Measurements from ENCODE around the gene AICDA.
"Not testable (repeated sequence)": the region's sequence is repeated elsewhere in the genome, so short reads cannot be mapped to it uniquely, and the experiment has no call there.

The AICDA gene

DNA sequence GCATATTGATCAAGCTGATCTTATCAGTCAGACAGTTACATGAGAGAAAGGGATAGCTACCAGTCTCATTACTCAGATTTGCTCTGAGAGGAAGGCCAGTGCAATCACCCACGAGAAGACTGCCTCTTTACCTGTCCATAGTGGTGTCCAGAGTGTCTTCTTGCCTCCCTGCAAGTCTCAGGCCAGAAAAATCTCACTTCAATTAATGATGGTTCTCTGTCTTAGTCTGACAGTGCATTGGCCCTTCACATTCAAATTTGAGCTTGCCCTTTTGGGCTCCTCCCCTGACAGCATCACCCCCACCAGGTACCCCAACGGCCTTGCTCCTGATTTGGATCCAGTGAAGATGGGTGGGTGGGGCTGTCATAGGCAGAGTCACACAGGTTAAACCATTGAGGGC lies at the start of gene AICDA:
TSS of gene AICDA (minus strand) at position 231 of the 400 bp plus-strand sequence. CDS start at position 139, 92 bp downstream.
- no peak for DNase-seq

- DNase-seq: no peak
Observed at GRCh38 chr12:8661751-8662150, 49.1 kb upstream of the AICDA start.

DNA sequence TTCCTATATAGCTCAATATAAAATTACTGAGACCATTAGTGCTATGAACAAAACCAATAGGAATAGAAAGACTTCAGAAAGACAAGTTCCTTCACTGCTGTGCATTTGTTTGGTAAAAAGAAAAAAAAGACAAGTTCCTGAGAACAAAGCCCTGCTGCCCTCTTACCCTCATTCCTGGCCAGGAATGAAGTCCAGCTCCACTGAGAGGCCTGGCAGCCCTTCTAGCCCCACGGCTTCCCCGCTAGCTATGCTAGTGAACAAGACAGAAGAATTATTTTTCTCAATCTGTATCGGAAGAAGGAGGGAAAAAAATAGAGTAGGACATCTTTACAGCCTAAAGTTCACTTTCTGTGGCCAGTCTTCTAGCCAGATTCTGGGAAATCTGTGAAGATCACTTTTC lies 48.4 kb upstream of the AICDA start:
- no peak for DNase-seq

GRCh38 chr12:8658346-8658745 lies 45.7 kb upstream of the AICDA start:
- DNase-seq: no peak

DNA sequence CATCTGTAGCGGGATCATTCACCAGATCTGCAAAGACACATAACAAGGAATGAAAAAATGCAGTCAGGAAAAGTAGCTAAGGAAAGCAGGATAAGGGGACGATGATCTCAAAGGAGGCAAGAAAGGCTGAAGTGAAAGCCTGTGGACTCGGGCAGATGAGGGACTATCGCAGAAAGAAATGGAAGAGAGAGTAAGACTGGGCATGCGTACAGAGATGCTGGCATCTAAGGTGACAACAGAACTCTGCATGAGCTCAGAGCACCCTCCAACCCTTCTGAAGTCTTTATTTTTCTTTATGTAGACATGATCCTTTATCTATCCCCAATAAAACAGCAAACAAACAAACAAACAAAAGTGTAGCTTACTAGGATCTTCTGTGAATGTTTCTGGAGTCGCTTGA lies 42.8 kb upstream of the AICDA start:
- DNase-seq: no peak

DNA sequence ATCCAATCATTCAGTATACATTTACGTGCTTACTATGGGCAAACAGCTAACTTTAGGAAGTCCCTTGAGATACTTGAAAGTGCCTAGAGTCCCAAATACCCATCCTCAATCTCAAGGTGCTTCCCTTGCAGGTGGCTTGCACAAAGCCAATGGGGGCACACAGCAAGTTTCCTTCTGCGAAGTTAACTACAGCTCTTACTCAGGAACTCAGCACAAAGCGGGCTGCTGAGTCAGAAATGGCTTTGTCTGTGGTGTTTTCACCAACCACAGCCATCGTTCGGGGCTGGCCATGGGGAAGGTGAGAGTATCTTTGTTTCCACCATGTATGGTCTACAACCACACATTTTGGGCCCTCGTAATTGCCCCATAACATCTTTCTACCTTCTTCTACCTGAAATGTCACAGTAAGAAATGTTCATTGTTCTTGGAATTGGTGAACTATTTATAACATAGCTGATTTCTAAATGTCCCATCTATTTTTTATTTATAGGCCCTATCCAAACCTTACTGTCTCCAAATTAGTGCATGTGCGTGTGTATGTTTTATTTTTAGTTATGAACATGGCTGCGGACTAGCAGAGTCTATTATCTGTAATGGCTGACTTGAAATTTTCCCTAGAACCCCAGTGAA lies 36.0 kb upstream of the AICDA start:
- DNase-seq: no peak

GRCh38 chr12:8647968-8648367 lies 35.3 kb upstream of the AICDA start:
- no peak for DNase-seq

- DNase-seq: no peak
Observed at GRCh38 chr12:8644345-8645248, 31.9 kb upstream of the AICDA start.

- no peak for DNase-seq
Observed at GRCh38 chr12:8642775-8643174, 30.1 kb upstream of the AICDA start.

DNA sequence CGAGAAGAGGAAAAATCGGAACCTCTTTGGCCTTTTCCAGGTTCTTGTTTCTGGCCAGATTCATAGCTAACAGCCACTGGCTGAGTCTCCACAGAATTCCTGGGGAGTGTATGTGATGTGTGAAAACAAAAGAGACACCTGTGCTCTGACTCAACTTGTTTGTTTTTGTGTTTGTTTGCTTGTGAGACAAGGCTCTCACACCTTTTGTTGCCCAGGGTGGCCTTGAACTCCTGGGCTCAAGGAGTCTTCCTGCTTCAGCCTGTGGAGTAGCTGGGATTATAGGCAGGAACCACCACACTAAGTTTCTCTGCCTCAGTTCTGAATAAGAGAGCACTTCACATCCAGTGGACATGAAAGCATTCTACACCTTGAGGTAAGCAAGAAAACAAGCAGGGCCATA lies 27.3 kb upstream of the AICDA start:
- DNase-seq: no peak

DNA sequence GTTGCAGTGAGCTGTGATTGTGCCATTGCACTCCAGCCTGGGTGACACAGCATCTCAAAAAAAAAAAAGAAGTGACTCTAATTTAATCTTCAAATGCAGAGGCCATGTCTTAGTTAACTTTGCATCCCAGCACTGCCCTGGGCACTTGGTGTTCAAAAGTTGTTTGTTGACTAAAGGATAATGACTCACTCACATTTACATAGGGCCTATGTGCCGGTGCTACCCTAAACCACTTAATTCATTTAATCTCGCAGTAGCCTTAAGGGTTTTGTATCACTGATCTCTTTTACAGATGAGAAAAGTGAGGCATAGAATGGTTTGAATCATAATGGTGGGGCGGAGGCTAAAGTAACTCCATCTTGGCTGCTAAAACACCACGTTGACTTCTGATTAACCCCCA lies 26.3 kb upstream of the AICDA start:
- DNase-seq: no peak

DNA sequence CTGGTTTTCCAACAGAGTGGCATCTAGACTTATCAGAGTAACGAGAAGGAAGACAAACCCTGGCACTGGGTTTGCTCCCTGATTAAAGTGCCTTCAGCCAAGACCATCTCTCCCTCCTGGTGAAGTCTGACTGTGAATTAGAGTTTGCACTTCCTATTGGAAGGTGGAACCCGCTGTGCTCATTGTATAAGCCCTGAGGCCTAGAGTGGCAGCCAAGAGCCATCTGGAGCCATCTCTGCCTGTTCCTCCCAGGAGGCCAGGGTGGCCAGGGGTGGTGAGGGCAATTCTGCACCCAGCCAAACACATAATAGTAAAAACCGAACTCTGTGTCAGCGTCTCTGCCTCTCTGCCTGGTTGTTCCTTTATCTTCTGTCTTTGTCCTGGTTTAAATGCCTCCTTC lies 25.0 kb upstream of the AICDA start:
- no peak for DNase-seq

- DNase-seq: no peak
Observed at GRCh38 chr12:8637244-8637643, 24.6 kb upstream of the AICDA start.

DNA sequence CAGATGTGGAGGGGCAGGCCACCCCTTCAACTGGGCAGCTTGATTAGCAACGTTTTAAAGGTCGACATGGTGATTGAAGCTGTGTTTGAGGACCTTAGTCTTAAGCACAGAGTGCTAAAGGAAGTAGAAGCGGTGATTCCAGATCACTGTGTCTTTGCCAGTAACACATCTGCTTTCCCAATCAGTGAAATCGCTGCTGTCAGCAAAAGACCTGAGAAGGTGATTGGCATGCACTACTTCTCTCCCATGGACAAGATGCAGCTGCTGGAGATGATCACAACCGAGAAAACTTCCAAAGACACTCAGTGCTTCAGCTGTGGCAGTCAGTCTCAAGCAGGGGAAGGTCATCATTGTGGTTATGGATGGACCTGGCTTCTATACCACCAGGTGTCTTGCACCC lies 23.9 kb upstream of the AICDA start:
- DNase-seq: no peak

- DNase-seq: not testable (repeated sequence)
Observed at GRCh38 chr12:8636007-8636346, 23.3 kb upstream of the AICDA start.

- not testable (repeated sequence) for DNase-seq
Observed at GRCh38 chr12:8635342-8636006, 22.8 kb upstream of the AICDA start.

GRCh38 chr12:8630131-8630530 lies 17.5 kb upstream of the AICDA start:
- DNase-seq: no peak

- DNase-seq: no peak
Observed at GRCh38 chr12:8629486-8630033, 16.9 kb upstream of the AICDA start.

DNA sequence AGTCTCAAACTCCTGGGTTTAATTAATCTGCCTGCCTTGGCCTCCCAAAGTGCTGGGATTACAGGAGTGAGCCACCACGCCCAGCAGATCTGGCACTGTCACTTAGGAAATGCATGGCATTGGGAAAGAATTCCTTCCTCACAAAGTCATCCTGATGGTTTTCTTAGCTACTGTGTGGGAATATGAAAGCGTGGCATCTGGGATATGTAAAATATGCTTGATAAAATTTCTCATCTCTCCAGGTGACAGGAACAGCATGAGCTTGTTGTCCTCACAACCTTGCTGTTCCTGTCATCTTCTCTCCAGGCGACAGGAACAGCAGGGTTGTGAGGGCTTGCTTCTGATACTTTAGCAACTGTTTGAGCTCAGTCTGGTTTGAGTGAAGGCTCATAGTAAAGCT lies 16.1 kb upstream of the AICDA start:
- DNase-seq: no peak

GRCh38 chr12:8624750-8625149 lies 12.1 kb upstream of the AICDA start:
- DNase-seq: not testable (repeated sequence)

DNA sequence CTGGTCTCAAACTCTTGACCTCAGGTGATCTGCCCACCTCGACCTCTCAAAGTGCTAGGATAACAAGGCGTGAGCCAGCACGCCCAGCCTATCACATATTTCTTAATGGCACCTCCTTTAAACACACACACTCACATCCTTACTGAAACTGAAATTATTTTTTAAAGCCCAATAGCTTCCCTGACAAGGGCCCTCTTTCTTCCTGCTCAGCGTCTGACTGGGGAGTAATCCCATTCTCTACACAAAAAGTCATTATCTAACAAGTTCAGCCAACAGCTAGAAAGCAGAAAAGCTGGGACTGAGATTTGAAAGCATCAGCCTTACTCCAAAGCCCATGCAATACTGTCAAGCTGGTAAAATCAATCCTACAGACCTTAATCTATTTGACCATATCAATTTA lies 10.0 kb upstream of the AICDA start:
- DNase-seq: no peak

DNA sequence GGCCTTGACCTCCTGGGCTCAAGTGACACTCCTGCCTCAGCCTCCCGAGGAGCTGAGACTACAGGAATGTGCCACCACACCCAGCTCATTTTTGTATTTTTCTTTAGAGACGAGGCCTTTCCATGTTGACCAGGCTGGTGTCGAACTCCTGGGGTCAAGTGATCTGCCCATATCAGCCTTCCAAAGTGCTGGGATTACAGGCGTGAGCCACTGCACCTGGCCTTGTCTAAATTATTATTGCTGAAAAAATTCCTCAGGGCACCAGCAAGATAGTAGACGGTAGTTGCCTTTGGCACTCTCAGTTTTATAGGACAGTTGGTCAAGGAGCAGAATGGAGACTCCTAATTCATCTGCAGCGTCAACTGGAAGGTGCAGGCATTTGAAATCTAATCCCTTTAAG lies 2.5 kb upstream of the AICDA start:
- DNase-seq: no peak

GRCh38 chr12:8613881-8614280 lies 1.2 kb upstream of the AICDA start:
- not testable (repeated sequence) for DNase-seq

Measured in hematopoietic multipotent progenitor cell treated with erythropoietin and hydrocortisone succinate and interleukin-3 and kit ligand, for 8 days (in vitro differentiated cells).